Natural killer cell (primary cell): ENCODE measurements around the gene GPR157. TPM values are rescaled to one million over a fixed set of nuclear protein-coding genes. Genes with fewer than 3 reads are reported as not detected.

Source experiments
- ATAC-seq, 3 donors: fragments of 150-1000 bp in 2 of 3; fragments of 200-7000 bp in 1 of 3; cut with Tn5 transposase; 1 replicate in 1 of 3; 2 replicates in 2 of 3; pipeline ENCODE4 v1.10.0; 2021; ENCODE audit warnings: mild to moderate bottlenecking in 2 of 3, moderate library complexity in 2 of 3
- DNase-seq, 2 donors: peaks; one replicate each; pipeline versions ENCODE4 v3.0.0 to v3.0.0-alpha.2; 2013 to 2021; ENCODE audit warnings: mixed read lengths in 1 of 2
- H3K27ac ChIP-seq: one replicate; pipeline ENCODE4 v1.5.1; 2013; ENCODE audit warnings: mild to moderate bottlenecking, low read length
- H3K27me3 ChIP-seq: one replicate; pipeline ENCODE4 v1.6.1; 2013; ENCODE audit warnings: low read length; ENCODE audit not compliant: control insufficient read depth, insufficient read depth
- H3K36me3 ChIP-seq: one replicate; pipeline ENCODE4 v1.6.1; 2013; ENCODE audit warnings: low read length; ENCODE audit not compliant: control insufficient read depth, insufficient read depth
- H3K4me1 ChIP-seq: one replicate; pipeline ENCODE4 v1.6.1; 2013; ENCODE audit warnings: low read length; ENCODE audit not compliant: control insufficient read depth, insufficient read depth
- H3K4me3 ChIP-seq: one replicate; pipeline ENCODE4 v1.5.1; 2013; ENCODE audit warnings: low read length
- H3K9me3 ChIP-seq: one replicate; pipeline ENCODE4 v1.6.1; 2013; ENCODE audit warnings: low read length; ENCODE audit not compliant: control insufficient read depth, insufficient read depth
- H3K27ac Mint-ChIP-seq, 2 donors: one replicate each; pipeline ENCODE4 v1.8.0; 2022; ENCODE audit warnings: mild to moderate bottlenecking in 2 of 2, mixed read lengths in 2 of 2, moderate library complexity in 1 of 2
- H3K27me3 Mint-ChIP-seq, 2 donors: one replicate each; pipeline ENCODE4 v1.8.0; 2022; ENCODE audit warnings: low read depth in 2 of 2, mixed read lengths in 2 of 2
- H3K36me3 Mint-ChIP-seq: one replicate; pipeline ENCODE4 v1.8.0; 2022; ENCODE audit warnings: mixed read lengths
- H3K4me1 Mint-ChIP-seq, 2 donors: one replicate each; pipeline ENCODE4 v1.8.0; 2022; ENCODE audit warnings: mixed read lengths in 2 of 2
- H3K4me3 Mint-ChIP-seq: one replicate; pipeline ENCODE4 v1.8.0; 2022; ENCODE audit warnings: mild to moderate bottlenecking, moderate library complexity, mixed read lengths
- H3K9me3 Mint-ChIP-seq, 2 donors: one replicate each; pipeline ENCODE4 v1.8.0; 2022; ENCODE audit warnings: mixed read lengths in 2 of 2
- WGBS: methylation state at CpG from one replicate; pipeline ENCODE4 v1.1.7; 2013; ENCODE audit warnings: missing lambda C conversion rate; ENCODE audit not compliant: insufficient coverage; 5-methylcytosine and 5-hydroxymethylcytosine counted together
- intact Hi-C: fragments of 100-400 bp; cut with micrococcal nuclease; formaldehyde crosslinking; loops from one replicate; pipeline ENCODE4 v1.14.2; 2022
- total RNA-seq, 4 donors: library from RNA; stranded (reverse); fragments of 120-200 nt in 1 of 4; gene quantifications; one replicate each; pipeline versions ENCODE4 v1.2.3 to v1.2.4, GENCODE V29; 2013 to 2022
- TF ChIP-seq, protein P1 (sequence below): fragments of 200-600 bp; IDR thresholded peaks from one replicate; pipeline ENCODE4 v1.8.0; 2022; ENCODE audit warnings: antibody characterized with exemption

The GPR157 gene
- total RNA-seq, 3 donors from 2014 or later (not counting 1 experiment from before 2014, with no cell fraction given): 1.00 to 1.2 (median 1.1) TPM

DNA sequence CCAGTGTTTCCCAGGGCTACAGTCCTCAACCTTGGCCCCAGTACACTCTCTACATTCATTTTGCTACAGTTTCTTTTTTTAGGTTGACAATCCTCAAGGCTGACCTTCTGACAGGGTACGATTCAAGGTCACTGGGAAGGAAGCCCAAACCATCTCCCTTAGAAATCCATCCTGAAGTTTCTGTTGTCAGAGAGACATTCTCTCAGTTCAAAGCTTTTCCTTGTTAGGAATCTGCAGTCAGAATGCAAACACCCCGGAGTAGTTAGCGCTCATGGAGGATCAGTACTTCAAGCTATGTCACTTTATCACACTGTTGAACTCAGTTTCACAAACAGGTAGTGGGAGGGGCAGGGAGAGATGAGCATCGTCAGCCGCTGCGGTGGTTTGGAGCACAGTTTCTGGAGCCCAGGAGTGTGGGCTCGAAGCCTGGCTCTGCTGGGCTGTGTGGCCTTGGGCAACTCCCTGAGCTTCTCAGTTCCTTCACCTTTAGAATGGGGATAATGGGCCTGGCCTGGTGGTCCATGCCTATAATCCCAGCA is 63.6 kb downstream of the GPR157 start:
- ATAC-seq: no peak
- no peak overlapping the region for H3K4me3 Mint-ChIP-seq
- H3K27ac Mint-ChIP-seq: no peak overlapping the region
- H3K4me1 Mint-ChIP-seq: peaks cover 7 to 9% of the 10 kb centered on the region in 2 donors
- no peak for DNase-seq
- Histone ChIP-seq H3K36me3 (no peaks in the 10 kb centered on the region), H3K27me3 (no peaks in the 10 kb centered on the region), H3K27ac (no peak overlapping the region), H3K4me3 (no peak overlapping the region), H3K4me1 (peaks cover 5% of the 10 kb centered on the region), H3K9me3 (no peaks in the 10 kb centered on the region)
- no peaks in the 10 kb centered on the region for H3K9me3 Mint-ChIP-seq
- TF ChIP-seq, protein P1, sequence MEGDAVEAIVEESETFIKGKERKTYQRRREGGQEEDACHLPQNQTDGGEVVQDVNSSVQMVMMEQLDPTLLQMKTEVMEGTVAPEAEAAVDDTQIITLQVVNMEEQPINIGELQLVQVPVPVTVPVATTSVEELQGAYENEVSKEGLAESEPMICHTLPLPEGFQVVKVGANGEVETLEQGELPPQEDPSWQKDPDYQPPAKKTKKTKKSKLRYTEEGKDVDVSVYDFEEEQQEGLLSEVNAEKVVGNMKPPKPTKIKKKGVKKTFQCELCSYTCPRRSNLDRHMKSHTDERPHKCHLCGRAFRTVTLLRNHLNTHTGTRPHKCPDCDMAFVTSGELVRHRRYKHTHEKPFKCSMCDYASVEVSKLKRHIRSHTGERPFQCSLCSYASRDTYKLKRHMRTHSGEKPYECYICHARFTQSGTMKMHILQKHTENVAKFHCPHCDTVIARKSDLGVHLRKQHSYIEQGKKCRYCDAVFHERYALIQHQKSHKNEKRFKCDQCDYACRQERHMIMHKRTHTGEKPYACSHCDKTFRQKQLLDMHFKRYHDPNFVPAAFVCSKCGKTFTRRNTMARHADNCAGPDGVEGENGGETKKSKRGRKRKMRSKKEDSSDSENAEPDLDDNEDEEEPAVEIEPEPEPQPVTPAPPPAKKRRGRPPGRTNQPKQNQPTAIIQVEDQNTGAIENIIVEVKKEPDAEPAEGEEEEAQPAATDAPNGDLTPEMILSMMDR: no peak
- intact Hi-C loops: no loop called here
- peaks cover 6 to 7% of the 10 kb centered on the region in 2 donors for H3K27me3 Mint-ChIP-seq
- 88% methylated on average over 7 of the region's 7 CpGs for WGBS
- no peaks in the 10 kb centered on the region for H3K36me3 Mint-ChIP-seq

DNA sequence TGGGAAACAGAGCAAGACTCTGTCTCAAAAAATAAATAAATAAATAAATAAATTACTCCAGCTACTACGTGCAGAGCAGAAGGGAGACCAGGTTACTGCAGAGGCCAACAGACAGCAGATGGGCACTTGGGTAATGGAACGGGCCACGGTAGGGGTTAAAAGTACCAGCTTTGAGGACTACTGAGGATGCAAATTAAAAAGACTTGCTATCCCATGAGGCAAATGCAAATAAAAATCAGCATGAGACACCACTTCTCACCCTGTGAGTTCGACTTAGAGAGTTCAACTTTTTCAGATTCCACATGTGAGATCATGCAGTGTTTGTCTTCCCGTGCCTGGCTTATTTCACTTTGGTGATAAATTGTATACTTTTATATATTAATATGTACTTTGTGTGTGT is 66.1 kb downstream of the GPR157 start:
- Mint-ChIP-seq H3K27ac (no peak overlapping the region), H3K4me1 (no peaks in the 10 kb centered on the region), H3K4me3 (no peak overlapping the region), H3K36me3 (no peaks in the 10 kb centered on the region), H3K27me3 (peaks cover 0 to 3% of the 10 kb centered on the region in 2 donors), H3K9me3 (no peaks in the 10 kb centered on the region)
- H3K4me1 ChIP-seq: no peaks in the 10 kb centered on the region
- no peak overlapping the region for H3K4me3 ChIP-seq
- ATAC-seq (no peak), DNase-seq (no peak)
- no peaks in the 10 kb centered on the region for H3K9me3 ChIP-seq
- H3K27ac ChIP-seq: no peak overlapping the region
- no peaks in the 10 kb centered on the region for H3K36me3 ChIP-seq
- no peaks in the 10 kb centered on the region for H3K27me3 ChIP-seq
- 83% methylated on average over 4 of the region's 5 CpGs for WGBS
- TF ChIP-seq, protein P1: no peak
- intact Hi-C loops: no loop called here

DNA sequence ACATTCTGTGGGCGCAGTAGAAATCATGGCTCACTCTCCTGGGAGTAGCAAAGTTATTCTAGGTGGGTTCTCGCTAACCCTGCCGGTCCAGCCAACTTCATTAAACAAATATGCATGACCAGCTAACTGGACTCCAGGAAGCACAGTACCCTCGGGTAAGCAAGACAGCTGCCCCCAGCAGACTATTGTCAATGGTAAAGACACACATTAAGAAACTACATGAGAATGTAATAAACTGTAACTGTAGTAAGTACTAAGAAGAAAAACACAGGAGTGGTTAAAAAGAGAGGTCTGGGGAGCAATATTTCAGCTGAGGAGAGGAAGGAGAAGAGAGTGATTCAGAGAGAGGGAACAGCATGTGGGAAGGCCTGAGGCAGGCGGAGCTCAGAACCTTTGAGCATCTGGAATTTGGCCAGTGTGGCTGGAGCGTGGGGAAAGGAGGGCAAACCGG is 66.9 kb downstream of the GPR157 start:
- no peak overlapping the region for H3K4me3 Mint-ChIP-seq
- intact Hi-C loops: no loop called here
- TF ChIP-seq, protein P1: no peak
- WGBS: 97% methylated on average over 4 of the region's 7 CpGs
- H3K9me3 Mint-ChIP-seq: no peaks in the 10 kb centered on the region
- H3K27me3 Mint-ChIP-seq: peaks cover 0 to 3% of the 10 kb centered on the region in 2 donors
- H3K9me3 ChIP-seq: no peaks in the 10 kb centered on the region
- H3K4me1 Mint-ChIP-seq: no peaks in the 10 kb centered on the region
- H3K27ac Mint-ChIP-seq: no peak overlapping the region
- no peaks in the 10 kb centered on the region for H3K36me3 Mint-ChIP-seq
- no peak overlapping the region for H3K4me3 ChIP-seq
- H3K4me1 ChIP-seq: no peaks in the 10 kb centered on the region
- H3K27me3 ChIP-seq: no peaks in the 10 kb centered on the region
- DNase-seq (no peak), ATAC-seq (no peak)
- H3K36me3 ChIP-seq: no peaks in the 10 kb centered on the region
- H3K27ac ChIP-seq: no peak overlapping the region
